NCI-H1092 treated with DMSO at 0.1 percent for 48 hours (cell line): Measurements from ENCODE around the gene LAMTOR1.
"Not testable (repeated sequence)": the region's sequence is repeated elsewhere in the genome, so short reads cannot be mapped to it uniquely, and the experiment has no call there.

Experiments used
- DNase-seq: peaks from one replicate; lab custom pipeline; 2025; lab: John Stamatoyannopoulos, UW

LAMTOR1 gene

GRCh38 chr11:72102946-72103753, at the start of gene LAMTOR1:
TSS of gene LAMTOR1 (minus strand) at chr11:72103297. CDS start at chr11:72103224, 73 bp downstream.
- peak; percentile 99 for DNase-seq

- no peak for DNase-seq
Measured at GRCh38 chr11:72150882-72151281, 47.8 kb upstream of the LAMTOR1 start.

GRCh38 chr11:72146625-72147024, 43.5 kb upstream of the LAMTOR1 start:
- no peak for DNase-seq

- no peak for DNase-seq
Measured at GRCh38 chr11:72144807-72145565, 41.9 kb upstream of the LAMTOR1 start.

GRCh38 chr11:72142543-72142942, 39.4 kb upstream of the LAMTOR1 start:
- DNase-seq: not testable (repeated sequence)

- DNase-seq: not testable (repeated sequence)
Measured at GRCh38 chr11:72142086-72142485, 39.0 kb upstream of the LAMTOR1 start.

- no peak for DNase-seq
Measured at GRCh38 chr11:72141066-72141465, 38.0 kb upstream of the LAMTOR1 start.

GRCh38 chr11:72140661-72141060, 37.6 kb upstream of the LAMTOR1 start:
- DNase-seq: no peak

GRCh38 chr11:72139500-72139899, 36.4 kb upstream of the LAMTOR1 start:
- no peak for DNase-seq

GRCh38 chr11:72138821-72139390, 35.8 kb upstream of the LAMTOR1 start:
- DNase-seq: no peak

GRCh38 chr11:72136684-72137262, 33.7 kb upstream of the LAMTOR1 start:
- no peak for DNase-seq

- DNase-seq: no peak
Measured at GRCh38 chr11:72135891-72136683, 33.0 kb upstream of the LAMTOR1 start.

GRCh38 chr11:72135473-72135872, 32.4 kb upstream of the LAMTOR1 start, which contains the start of gene FOLR3:
TSS of gene FOLR3 (plus strand) at chr11:72135725. CDS start at chr11:72135953, 228 bp downstream.
- DNase-seq: not testable (repeated sequence)

GRCh38 chr11:72132646-72133045, 29.5 kb upstream of the LAMTOR1 start:
- DNase-seq: no peak

GRCh38 chr11:72129381-72129780, 26.3 kb upstream of the LAMTOR1 start:
- no peak for DNase-seq

- DNase-seq: no peak
Measured at GRCh38 chr11:72127923-72128322, 24.8 kb upstream of the LAMTOR1 start.

- DNase-seq: no peak
Measured at GRCh38 chr11:72125956-72126355, 22.9 kb upstream of the LAMTOR1 start.

- DNase-seq: no peak
Measured at GRCh38 chr11:72124046-72124445, 20.9 kb upstream of the LAMTOR1 start.

- DNase-seq: no peak
Measured at GRCh38 chr11:72123117-72123653, 20.1 kb upstream of the LAMTOR1 start.

- DNase-seq: no peak
Measured at GRCh38 chr11:72122607-72123006, 19.5 kb upstream of the LAMTOR1 start.

GRCh38 chr11:72120930-72121329, 17.8 kb upstream of the LAMTOR1 start:
- no peak for DNase-seq
